Activated CD4-positive, alpha-beta T cell treated with anti-CD3 and anti-CD28 coated beads, Interleukin-2, amount 10 ng/mL, durations not matched to agents 7 days and 5 days (primary cell): ENCODE data around the gene HMBS. TPM values are rescaled to one million over a fixed set of nuclear protein-coding genes. Genes with fewer than 3 reads are reported as not detected.

Source experiments
- CTCF ChIA-PET: fragments of 350-600 bp; sonication (Branson Sonifier 250); formaldehyde crosslinking; loops from one replicate; lab custom pipeline; 2021; ENCODE audit warnings: antibody characterized with exemption; lab: Charles Lee
- POLR2A ChIA-PET: fragments of 350-600 bp; sonication (Branson Sonifier 250); formaldehyde crosslinking; loops from one replicate; lab custom pipeline; 2021; ENCODE audit warnings: antibody characterized with exemption; lab: Charles Lee
- DNase-seq: peaks from one replicate; pipeline ENCODE4 v3.0.0-alpha.2; 2020
- H3K27ac Mint-ChIP-seq: one replicate; pipeline ENCODE4 v1.8.0; 2021; ENCODE audit warnings: mild to moderate bottlenecking, moderate library complexity, mixed read lengths
- H3K27me3 Mint-ChIP-seq: one replicate; pipeline ENCODE4 v1.8.0; 2021; ENCODE audit warnings: mixed read lengths
- H3K36me3 Mint-ChIP-seq: one replicate; pipeline ENCODE4 v1.8.0; 2021; ENCODE audit warnings: low read depth, mixed read lengths
- H3K4me1 Mint-ChIP-seq: one replicate; pipeline ENCODE4 v1.8.0; 2021; ENCODE audit warnings: mixed read lengths
- H3K4me3 Mint-ChIP-seq: one replicate; pipeline ENCODE4 v1.8.0; 2021; ENCODE audit warnings: mild to moderate bottlenecking, moderate library complexity, mixed read lengths
- H3K9me3 Mint-ChIP-seq: one replicate; pipeline ENCODE4 v1.8.0; 2021; ENCODE audit warnings: mixed read lengths
- total RNA-seq, 2 experiments: library from RNA; stranded (reverse); gene quantifications; one replicate each; pipeline ENCODE4 v1.2.3, GENCODE V29; 2021

The HMBS gene
- total RNA-seq, 2 experiments from 2014 or later: 21.6 to 23.2 TPM

- ChIA-PET POLR2A (interaction anchor here (0.6 to 1.5 kb wide), 6 partner anchors 10 to 325 kb away, joined by 3 to 7 read pairs (median 4); partner anchors contain the start of gene CBL), CTCF (interaction anchor here (0.6 to 1.9 kb wide), 11 partner anchors 9 to 234 kb away, joined by 3 to 8 read pairs (median 3); partner anchors contain the start of gene C1QTNF5)
- H3K36me3 Mint-ChIP-seq: peaks cover 32% of the 10 kb centered on the region
- peak within 1 kb of the TSS; percentile 94 for H3K27ac Mint-ChIP-seq
- H3K4me1 Mint-ChIP-seq: peaks cover 58% of the 10 kb centered on the region
- no peaks in the 10 kb centered on the region for H3K27me3 Mint-ChIP-seq
- H3K9me3 Mint-ChIP-seq: no peaks in the 10 kb centered on the region
- DNase-seq: peak; percentile 92
- peak within 1 kb of the TSS; percentile 92 for H3K4me3 Mint-ChIP-seq
Measured at GRCh38 chr11:119106564-119107537, 22.2 kb downstream of the HMBS start, which contains the start of gene C2CD2L. C2CD2L (plus strand) TSS chr11:119107344; CDS start chr11:119107742, 398 bp downstream.

DNA sequence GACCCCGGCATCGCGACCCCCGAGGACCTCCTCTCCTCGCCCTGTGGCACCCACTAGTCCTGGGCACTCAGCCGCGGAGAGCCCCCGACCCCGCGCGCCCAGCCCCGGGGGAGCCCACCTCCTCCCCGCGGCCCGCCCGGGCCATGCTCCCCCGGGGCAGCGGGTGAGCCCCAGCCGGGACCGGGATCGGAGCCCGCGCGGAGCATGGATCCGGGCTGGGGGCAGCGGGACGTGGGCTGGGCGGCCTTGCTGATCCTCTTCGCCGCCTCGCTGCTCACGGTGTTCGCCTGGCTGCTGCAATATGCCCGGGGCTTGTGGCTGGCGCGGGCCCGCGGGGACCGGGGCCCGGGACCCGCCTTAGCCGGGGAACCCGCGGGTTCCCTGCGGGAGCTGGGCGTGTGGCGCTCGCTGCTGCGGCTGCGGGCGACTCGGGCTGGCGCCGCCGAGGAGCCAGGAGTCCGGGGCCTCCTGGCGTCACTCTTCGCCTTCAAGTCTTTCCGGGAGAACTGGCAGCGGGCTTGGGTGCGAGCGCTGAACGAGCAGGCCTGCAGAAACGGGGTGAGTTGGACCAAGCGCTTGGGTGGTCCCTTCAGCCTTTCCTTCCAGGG is 23.0 kb downstream of the HMBS start:
- Mint-ChIP-seq H3K27me3 (no peaks in the 10 kb centered on the region), H3K9me3 (no peaks in the 10 kb centered on the region), H3K27ac (peak overlapping the region; percentile 89), H3K4me3 (peak overlapping the region; percentile 92), H3K36me3 (peaks cover 38% of the 10 kb centered on the region), H3K4me1 (peaks cover 54% of the 10 kb centered on the region)
- CTCF ChIA-PET: interaction anchor here (0.9 to 1.9 kb wide), 7 partner anchors 8 to 234 kb away, joined by 3 to 8 read pairs (median 3); partner anchors contain the start of gene C1QTNF5
- no peak for DNase-seq
- POLR2A ChIA-PET: interaction anchor here (0.8 to 1.5 kb wide), 5 partner anchors 11 to 213 kb away, joined by 3 to 7 read pairs (median 4); partner anchors contain the start of gene CBL

- Mint-ChIP-seq H3K9me3 (no peaks in the 10 kb centered on the region), H3K36me3 (peaks cover 44% of the 10 kb centered on the region), H3K4me1 (peaks cover 52% of the 10 kb centered on the region), H3K4me3 (peak overlapping the region; percentile 92), H3K27ac (peak overlapping the region; percentile 89), H3K27me3 (no peaks in the 10 kb centered on the region)
- POLR2A ChIA-PET: no interaction called here
- CTCF ChIA-PET: interaction anchor here (0.6 to 2.6 kb wide), 12 partner anchors 10 to 89 kb away, joined by 3 to 8 read pairs (median 3); partner anchors contain the start of genes HINFP, HMBS and NLRX1
- peak; percentile 59 for DNase-seq
Measured at GRCh38 chr11:119108146-119108856, 23.6 kb downstream of the HMBS start.

GRCh38 chr11:119108857-119109221 is 24.2 kb downstream of the HMBS start:
- Mint-ChIP-seq H3K36me3 (peaks cover 49% of the 10 kb centered on the region), H3K27ac (peak overlapping the region; percentile 89), H3K27me3 (no peaks in the 10 kb centered on the region), H3K4me1 (peaks cover 55% of the 10 kb centered on the region), H3K4me3 (peak overlapping the region; percentile 92), H3K9me3 (no peaks in the 10 kb centered on the region)
- CTCF ChIA-PET: interaction anchor here (0.6 to 2.6 kb wide), 12 partner anchors 9 to 158 kb away, joined by 3 to 8 read pairs (median 3); partner anchors contain the start of genes HINFP, HMBS and NLRX1
- DNase-seq: no peak
- POLR2A ChIA-PET: no interaction called here

GRCh38 chr11:119109843-119110242 is 25.2 kb downstream of the HMBS start:
- H3K4me1 Mint-ChIP-seq: peaks cover 58% of the 10 kb centered on the region

DNA sequence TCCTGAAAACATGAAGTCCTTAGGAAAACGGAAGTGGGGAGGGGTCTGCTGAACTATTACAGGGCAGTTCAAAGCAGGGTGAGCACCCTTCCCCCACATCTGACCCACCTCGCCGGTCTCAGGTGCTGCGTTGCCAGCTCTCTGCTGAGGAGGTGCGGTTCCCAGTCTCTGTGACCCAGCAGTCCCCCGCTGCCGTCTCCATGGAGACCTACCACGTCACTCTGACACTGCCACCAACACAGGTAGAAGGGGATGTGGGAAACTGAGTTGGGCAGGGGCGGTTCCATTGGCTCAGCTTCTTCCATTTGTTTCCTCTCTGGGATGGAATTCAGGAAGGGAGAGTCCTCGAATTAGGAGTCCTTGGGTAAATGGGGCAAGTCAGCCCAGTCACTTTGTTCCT is 25.8 kb downstream of the HMBS start:
- no peak for DNase-seq
- H3K36me3 Mint-ChIP-seq: peaks cover 59% of the 10 kb centered on the region
- POLR2A ChIA-PET: no interaction called here
- H3K27me3 Mint-ChIP-seq: no peaks in the 10 kb centered on the region
- peaks cover 59% of the 10 kb centered on the region for H3K4me1 Mint-ChIP-seq
- H3K9me3 Mint-ChIP-seq: no peaks in the 10 kb centered on the region
- H3K27ac Mint-ChIP-seq: peak overlapping the region; percentile 1
- CTCF ChIA-PET: interaction anchor here (0.5 to 2.6 kb wide), 2 partner anchors 8 to 272 kb away, joined by 3 to 8 read pairs; no protein-coding TSS in a partner anchor
- no peak overlapping the region for H3K4me3 Mint-ChIP-seq

More at GRCh38 chr11:119109843-119110242, 25.2 kb downstream of the HMBS start:
- POLR2A ChIA-PET: no interaction called here
- Mint-ChIP-seq H3K27me3 (no peaks in the 10 kb centered on the region), H3K9me3 (no peaks in the 10 kb centered on the region), H3K4me3 (peak overlapping the region; percentile 92), H3K27ac (peak overlapping the region; percentile 1), H3K36me3 (peaks cover 55% of the 10 kb centered on the region)
- CTCF ChIA-PET: interaction anchor here (0.5 to 2.6 kb wide), 7 partner anchors 8 to 999 kb away, joined by 3 to 8 read pairs (median 4); partner anchors contain the start of genes HINFP and NLRX1
- DNase-seq: no peak

- peaks cover 67% of the 10 kb centered on the region for H3K36me3 Mint-ChIP-seq
- H3K27me3 Mint-ChIP-seq: no peaks in the 10 kb centered on the region
- CTCF ChIA-PET: interaction anchor here (0.7 to 2.1 kb wide), 5 partner anchors 10 to 211 kb away, joined by 3 to 5 read pairs (median 4); partner anchors contain the start of genes DPAGT1 and HYOU1
- POLR2A ChIA-PET: no interaction called here
- H3K4me3 Mint-ChIP-seq: no peak overlapping the region
- no peak for DNase-seq
- peaks cover 57% of the 10 kb centered on the region for H3K4me1 Mint-ChIP-seq
- H3K9me3 Mint-ChIP-seq: no peaks in the 10 kb centered on the region
- H3K27ac Mint-ChIP-seq: peak overlapping the region; percentile 46
Measured at GRCh38 chr11:119111361-119111925, 26.8 kb downstream of the HMBS start.

DNA sequence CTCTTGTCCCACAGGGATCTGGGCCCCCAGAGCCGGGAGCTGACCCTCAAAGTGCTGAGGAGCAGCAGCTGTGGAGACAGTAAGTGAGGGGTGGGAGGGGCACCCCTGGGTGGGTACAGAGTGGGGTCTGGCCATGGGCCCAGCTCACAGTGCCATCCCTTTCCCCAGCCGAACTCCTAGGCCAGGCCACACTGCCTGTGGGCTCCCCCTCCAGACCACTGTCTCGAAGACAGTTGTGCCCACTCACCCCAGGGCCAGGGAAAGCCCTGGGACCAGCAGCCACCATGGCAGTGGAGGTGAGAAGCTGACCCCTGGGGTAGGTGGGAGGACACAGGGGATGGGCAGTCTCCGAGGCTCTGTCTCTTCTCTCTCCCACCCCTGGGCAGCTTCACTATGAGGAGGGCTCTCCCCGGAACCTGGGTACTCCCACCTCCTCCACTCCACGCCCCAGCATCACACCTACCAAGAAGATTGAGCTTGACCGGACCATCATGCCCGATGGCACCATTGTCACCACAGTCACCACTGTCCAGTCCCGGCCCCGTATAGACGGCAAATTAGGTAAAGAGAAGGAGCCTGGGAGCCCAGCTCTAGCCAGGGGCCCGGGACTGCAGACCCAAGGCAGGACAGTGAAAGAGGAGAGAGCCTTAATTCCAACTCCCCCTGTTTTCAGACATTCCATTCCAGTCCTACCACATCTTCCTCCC is 27.8 kb downstream of the HMBS start:
- H3K27ac Mint-ChIP-seq: no peak overlapping the region
- no peaks in the 10 kb centered on the region for H3K9me3 Mint-ChIP-seq
- H3K36me3 Mint-ChIP-seq: peaks cover 76% of the 10 kb centered on the region
- DNase-seq: no peak
- POLR2A ChIA-PET: no interaction called here
- no peak overlapping the region for H3K4me3 Mint-ChIP-seq
- no peaks in the 10 kb centered on the region for H3K27me3 Mint-ChIP-seq
- H3K4me1 Mint-ChIP-seq: peaks cover 57% of the 10 kb centered on the region
- CTCF ChIA-PET: interaction anchor here (0.8 to 2.1 kb wide), 6 partner anchors 9 to 210 kb away, joined by 3 to 5 read pairs (median 4); partner anchors contain the start of genes DPAGT1, HINFP and HYOU1

GRCh38 chr11:119113716-119114115 is 29.0 kb downstream of the HMBS start:
- Mint-ChIP-seq H3K36me3 (peaks cover 79% of the 10 kb centered on the region), H3K4me1 (peaks cover 51% of the 10 kb centered on the region), H3K4me3 (no peak overlapping the region), H3K9me3 (no peaks in the 10 kb centered on the region), H3K27ac (no peak overlapping the region), H3K27me3 (no peaks in the 10 kb centered on the region)
- CTCF ChIA-PET: no interaction called here
- DNase-seq: no peak
- POLR2A ChIA-PET: no interaction called here

DNA sequence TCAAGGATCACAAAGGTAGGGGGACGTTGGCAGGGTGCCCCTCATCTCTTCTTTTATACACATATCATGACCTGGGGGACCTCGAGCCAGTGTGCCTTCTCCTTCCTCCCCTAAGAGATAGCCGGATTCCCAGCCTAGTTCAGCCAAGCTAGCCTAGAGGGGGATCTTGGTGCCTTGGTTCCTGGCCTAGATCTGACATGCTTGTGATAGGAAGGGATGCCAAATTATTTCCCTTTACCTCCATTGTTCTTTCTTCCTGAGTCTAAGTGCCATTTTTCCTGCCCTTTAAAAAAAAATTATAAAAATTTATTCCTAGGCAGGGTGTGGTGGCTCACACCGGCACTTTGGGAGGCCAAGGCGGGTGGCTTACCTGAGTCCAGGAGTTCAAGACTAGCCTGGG is 29.7 kb downstream of the HMBS start:
- CTCF ChIA-PET: interaction anchor here (1.3 kb wide), 1 partner anchor 242 kb away, joined by 4 read pairs; no protein-coding TSS in a partner anchor
- POLR2A ChIA-PET: no interaction called here
- peak overlapping the region; percentile 46 for H3K27ac Mint-ChIP-seq
- H3K4me3 Mint-ChIP-seq: no peak overlapping the region
- H3K27me3 Mint-ChIP-seq: no peaks in the 10 kb centered on the region
- DNase-seq: no peak
- peaks cover 45% of the 10 kb centered on the region for H3K4me1 Mint-ChIP-seq
- peaks cover 76% of the 10 kb centered on the region for H3K36me3 Mint-ChIP-seq
- H3K9me3 Mint-ChIP-seq: no peaks in the 10 kb centered on the region
